NAMALWA (cell line): ENCODE results near the gene FGF1.
A peak's percentile ranks its signal among the peaks of the same experiment; 100 is the strongest.

Experiments used
- DNase-seq: peaks from one replicate; pipeline ENCODE4 v3.0.0-alpha.2; 2015; ENCODE audit warnings: low spot score

The FGF1 gene

GRCh38 chr5:142578161-142578830 is 107.6 kb downstream of the FGF1 start:
- no peak for DNase-seq

GRCh38 chr5:142576804-142577203 is 109.1 kb downstream of the FGF1 start:
- DNase-seq: no peak

- DNase-seq: no peak
These were observed 109.6 kb downstream of the FGF1 start for GRCh38 chr5:142576303-142576702.

DNA sequence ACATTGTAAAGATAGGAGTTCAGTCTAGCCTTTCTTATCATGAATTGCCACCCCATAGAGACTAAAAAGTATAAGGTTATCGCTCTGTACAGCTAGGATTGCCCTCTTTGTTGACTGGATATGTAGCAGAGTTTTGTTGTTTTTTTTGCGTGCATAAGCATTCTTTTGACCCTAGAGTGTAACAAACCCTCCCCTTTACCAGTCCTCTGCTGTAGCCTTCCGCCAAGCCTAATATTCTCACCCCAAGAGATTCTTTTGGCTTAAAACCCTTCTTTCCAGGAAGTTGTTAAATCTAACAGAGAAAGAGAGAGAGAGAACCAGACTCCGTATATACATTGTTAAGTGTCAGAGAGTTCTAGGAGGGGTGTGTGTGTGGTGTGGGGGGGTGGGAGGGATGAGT is 113.9 kb downstream of the FGF1 start:
- DNase-seq: no peak

- no peak for DNase-seq
These were observed 114.5 kb downstream of the FGF1 start for GRCh38 chr5:142571371-142571770.

- DNase-seq: no peak
These were observed 116.0 kb downstream of the FGF1 start for GRCh38 chr5:142569905-142570304.

DNA sequence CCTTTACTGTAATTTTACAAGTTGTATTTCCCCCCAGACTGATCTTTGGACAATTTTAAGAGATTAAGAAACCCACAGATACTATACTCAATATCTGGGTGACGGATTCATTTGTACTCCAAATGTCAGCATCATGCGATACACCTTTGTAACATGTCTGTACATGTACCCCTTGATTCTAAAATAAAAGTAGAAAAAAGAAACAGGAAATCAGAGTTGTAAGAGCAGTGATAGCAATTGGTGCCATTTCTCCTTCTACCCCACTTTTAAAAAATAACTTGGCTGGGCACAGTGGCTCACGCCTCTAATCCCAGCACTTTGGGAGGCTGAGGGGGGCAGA is 116.9 kb downstream of the FGF1 start:
- DNase-seq: no peak

- no peak for DNase-seq
These were observed 117.5 kb downstream of the FGF1 start for GRCh38 chr5:142568283-142568995.

DNA sequence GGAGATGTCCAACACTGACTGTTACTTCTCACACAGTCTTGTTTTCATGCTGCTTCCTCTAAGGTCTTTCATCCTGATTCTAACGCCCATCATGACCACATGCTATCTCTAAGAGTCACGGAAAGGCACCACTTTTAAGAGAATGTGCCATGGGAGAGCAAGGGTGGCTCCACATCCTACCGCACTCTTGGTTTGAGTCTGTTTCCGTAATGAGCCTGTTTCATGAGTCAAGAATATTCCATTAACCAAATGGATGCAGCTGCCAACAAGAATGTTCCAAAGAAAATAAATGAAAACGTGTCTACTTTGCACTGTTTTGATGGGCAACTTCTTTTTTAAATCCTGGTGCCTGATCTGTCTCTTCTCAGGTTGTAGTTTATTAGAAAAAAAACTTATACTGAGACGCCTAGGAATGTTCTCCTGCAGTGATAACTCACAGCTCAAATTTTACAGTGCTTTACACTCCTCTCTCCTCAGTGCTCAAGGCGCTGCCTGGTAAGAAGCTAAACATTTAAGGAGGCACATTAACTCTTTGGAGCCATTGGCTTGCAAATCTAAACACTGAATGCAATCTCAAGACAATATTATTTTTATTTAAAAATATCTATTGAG is 124.3 kb downstream of the FGF1 start:
- DNase-seq: no peak

DNA sequence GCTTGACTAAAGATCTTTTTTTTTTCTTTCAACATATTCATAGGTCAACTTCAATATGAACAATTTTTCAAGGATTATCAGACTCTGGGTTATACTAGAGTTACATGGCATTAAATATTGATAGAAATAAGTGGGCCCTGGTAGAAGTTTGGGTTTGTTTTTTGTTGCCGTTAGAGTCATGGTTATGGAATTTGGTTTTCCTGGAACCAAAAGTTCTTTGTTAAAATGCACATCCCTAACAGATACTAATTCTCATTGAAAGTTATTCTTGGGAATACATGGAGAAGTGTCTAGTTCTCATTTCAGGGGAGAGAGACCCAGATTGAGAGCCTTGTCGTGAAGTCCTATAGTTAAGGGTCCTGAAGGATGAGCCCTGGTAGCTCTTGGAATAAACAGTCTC is 124.9 kb downstream of the FGF1 start:
- DNase-seq: no peak

DNA sequence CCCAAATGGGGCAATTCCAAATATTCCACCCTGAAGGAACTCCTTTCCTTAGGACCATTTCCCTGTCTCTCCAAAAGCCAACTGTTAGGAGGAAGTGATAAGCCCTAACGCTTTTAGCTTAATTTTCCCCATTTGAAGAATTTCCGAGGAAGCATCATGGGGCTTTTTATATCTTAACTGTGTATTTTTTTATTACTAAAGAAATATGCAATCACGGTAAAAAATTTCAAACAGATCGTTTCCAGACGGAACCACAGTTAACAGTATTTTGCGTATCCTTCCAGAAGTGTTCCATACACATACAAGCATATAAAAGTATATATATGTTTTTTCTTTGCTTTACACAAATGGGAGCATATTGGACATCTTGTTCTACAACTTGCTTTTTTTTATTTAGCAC is 133.8 kb downstream of the FGF1 start:
- no peak for DNase-seq

GRCh38 chr5:142551338-142552067 is 134.4 kb downstream of the FGF1 start:
- no peak for DNase-seq

DNA sequence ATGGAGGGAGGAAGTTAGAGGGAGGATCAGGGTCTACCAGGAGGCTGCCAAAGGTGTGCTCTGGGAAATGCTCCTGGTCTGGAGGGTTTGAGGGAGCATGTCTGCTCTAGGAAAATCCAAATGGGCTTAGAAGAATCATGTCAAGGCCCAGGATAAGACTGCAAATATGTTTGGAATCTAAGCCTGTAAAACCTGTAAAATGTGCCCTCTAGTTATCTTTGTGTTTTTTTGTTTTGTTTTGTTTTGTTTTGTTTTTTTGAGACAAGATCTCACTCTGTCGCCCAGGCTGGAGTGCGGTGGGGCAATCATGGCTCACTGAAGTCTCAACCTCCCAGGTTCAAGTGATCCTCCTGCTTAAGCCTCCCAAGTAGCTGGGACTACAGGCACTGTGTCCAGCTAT is 135.4 kb downstream of the FGF1 start:
- no peak for DNase-seq

DNA sequence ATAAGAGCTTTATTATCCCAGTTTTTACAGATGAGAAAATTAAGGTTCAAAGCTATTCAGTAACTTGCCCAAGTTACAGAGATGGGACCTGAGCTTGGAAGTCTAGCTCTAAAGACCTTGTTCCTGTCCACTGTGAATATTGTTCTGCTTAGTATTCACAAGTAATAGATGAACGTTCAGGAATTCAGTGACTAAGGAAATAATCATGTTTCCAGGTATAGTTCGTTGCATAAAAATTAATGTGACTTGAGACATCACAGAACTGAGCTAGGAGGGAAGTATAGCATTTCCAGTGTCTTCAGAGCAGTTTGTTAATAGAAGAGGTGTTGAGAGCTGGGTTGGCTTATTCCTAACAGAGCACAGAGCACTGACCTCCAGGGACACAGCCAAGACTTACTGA is 136.1 kb downstream of the FGF1 start:
- DNase-seq: no peak

DNA sequence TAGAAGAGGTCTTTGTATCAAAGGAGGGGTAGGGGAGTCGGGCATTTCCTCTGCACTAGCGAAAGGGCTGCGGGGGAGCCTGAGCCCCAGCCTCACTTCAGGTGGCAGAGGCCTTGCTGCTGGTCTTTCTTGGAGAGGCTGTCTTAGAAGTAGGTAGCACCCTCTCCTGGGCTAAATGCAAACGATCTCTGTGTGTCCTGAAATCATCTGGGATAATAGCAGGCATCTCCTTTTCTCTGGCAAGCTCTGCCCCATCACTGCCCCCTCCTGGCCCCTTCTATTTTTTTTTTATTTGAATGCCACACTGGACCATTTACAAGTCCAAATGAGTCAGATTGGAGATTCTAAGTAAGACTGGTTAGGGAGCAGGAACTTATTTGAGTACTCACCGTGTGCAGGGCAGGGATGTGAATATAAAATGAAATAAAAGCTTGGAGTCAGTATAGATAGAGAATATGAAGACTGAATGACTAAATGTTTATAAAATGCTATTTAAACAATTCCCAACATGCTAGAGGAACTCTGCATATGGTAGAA is 137.1 kb downstream of the FGF1 start:
- peak; percentile 45 for DNase-seq

GRCh38 chr5:142547445-142548380 is 138.2 kb downstream of the FGF1 start:
- no peak for DNase-seq

- DNase-seq: no peak
These were observed 140.1 kb downstream of the FGF1 start for GRCh38 chr5:142545650-142546322.

DNA sequence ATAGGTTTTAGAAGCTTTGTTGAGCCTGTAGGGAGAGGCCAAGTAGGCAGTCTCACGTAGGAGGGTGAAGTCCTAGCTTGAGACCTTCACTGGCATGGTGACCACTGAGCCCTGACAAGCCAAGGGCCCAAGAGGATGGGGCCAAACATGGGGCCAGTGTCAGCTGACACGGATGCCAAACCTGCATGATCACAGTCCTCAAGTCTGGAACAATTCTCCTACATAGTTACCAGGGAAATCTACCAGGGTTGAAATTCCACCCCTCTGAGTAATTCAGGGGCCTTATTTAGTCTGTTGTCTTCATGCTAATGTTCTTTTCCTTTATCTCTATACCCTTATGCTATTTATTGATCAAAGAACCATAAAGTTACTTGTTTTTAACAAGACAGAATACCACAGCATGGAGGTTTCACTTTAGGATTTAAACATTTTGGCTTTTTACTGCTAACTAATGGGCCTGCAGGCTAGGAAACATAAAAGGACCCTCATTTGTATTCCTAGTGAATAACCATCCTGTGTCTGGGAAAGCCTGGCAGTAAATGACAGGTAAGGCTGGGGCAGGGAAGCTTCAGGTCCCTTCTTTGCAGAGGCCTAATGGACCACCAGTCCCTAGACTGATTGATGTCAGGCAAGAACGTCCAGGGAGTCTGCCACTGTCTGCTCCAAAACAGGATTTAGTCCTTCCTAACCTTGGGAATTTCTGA is 140.8 kb downstream of the FGF1 start:
- DNase-seq: no peak

GRCh38 chr5:142544071-142544753 is 141.7 kb downstream of the FGF1 start:
- no peak for DNase-seq

- no peak for DNase-seq
These were observed 143.0 kb downstream of the FGF1 start for GRCh38 chr5:142542906-142543305.
